HCT116 (cell line): Measurements from ENCODE around the gene KNDC1. TPM values are rescaled to one million over a fixed set of nuclear protein-coding genes. Genes with fewer than 3 reads are reported as not detected.

Source experiments
- ATAC-seq: fragments of 200-7000 bp; cut with Tn5 transposase; 2 replicates; pipeline ENCODE4 v1.9.1; 2020; ENCODE audit warnings: mild to moderate bottlenecking, moderate library complexity
- BruUV-seq: library from RNA; stranded (reverse); fragments of 400-500 nt; replicated peaks from 2 replicates; lab custom pipeline; 2021; lab: Mats Ljungman, UMichigan
- CTCF ChIA-PET: fragments of 300-600 bp; sonication (Branson Sonifier 250); formaldehyde crosslinking; loops from one replicate; lab custom pipeline; 2021; ENCODE audit warnings: antibody characterized with exemption; lab: Charles Lee
- POLR2A ChIA-PET: fragments of 300-600, 350-600 bp; sonication (Branson Sonifier 250); formaldehyde crosslinking; loops from one replicate; lab custom pipeline; 2021; ENCODE audit warnings: antibody characterized with exemption; lab: Charles Lee
- RAD21 ChIA-PET, 2 experiments: fragments of 300-600 bp; sonication (Branson Sonifier 250); formaldehyde crosslinking; loops; one replicate each; lab custom pipeline; 2023; ENCODE audit warnings: low total read pairs in 2 of 2; ENCODE audit not compliant: uncharacterized antibody in 2 of 2, unreplicated experiment in 2 of 2, low non-redundant PET in 1 of 2; lab: Charles Lee
- DNase-seq: peaks from one replicate; pipeline ENCODE4 v3.0.0-alpha.2; 2010; ENCODE audit warnings: low read depth, low spot score
- H2AFZ ChIP-seq: fragments of 200-600 bp; shearing (Covaris generic), sonication (generic); 2 replicates; pipeline ENCODE4 v1.6.1; 2017; ENCODE audit warnings: low read depth, mixed run types, mixed read lengths, antibody characterized with exemption, low read length; ENCODE audit not compliant: poor library complexity, severe bottlenecking
- H3K27ac ChIP-seq: 2 replicates; pipeline ENCODE4 v1.5.1; 2012; ENCODE audit warnings: low read depth, low read length
- H3K27me3 ChIP-seq: fragments of 200-600 bp; sonication (generic); 2 replicates; pipeline ENCODE4 v1.6.1; 2016; ENCODE audit warnings: mixed run types, low read length, mixed read lengths; ENCODE audit not compliant: insufficient read depth
- H3K36me3 ChIP-seq, 2 experiments: fragments of 200-500 bp in 1 of 2; fragments of 200-600 bp in 1 of 2; sonication (Bioruptor generic) in 1 of 2; sonication (generic) in 1 of 2; 2 replicates each; pipeline versions ENCODE4 v1.5.1 to v1.6.1; 2014 to 2016; ENCODE audit warnings: low read length in 2 of 2, inconsistent platforms in 1 of 2, mixed read lengths in 1 of 2, mixed run types in 1 of 2; ENCODE audit not compliant: insufficient read depth in 2 of 2, control insufficient read depth in 1 of 2
- H3K4me1 ChIP-seq, 2 experiments: fragments of 200-600 bp in 1 of 2; sonication (generic) in 1 of 2; 2 replicates each; pipeline versions ENCODE4 v1.5.1 to v1.6.1; 2012 to 2017; ENCODE audit warnings: low read length in 2 of 2, inconsistent platforms in 1 of 2, mild to moderate bottlenecking in 1 of 2, mixed read lengths in 1 of 2, mixed run types in 1 of 2, moderate library complexity in 1 of 2; ENCODE audit not compliant: insufficient read depth in 2 of 2, control insufficient read depth in 1 of 2
- H3K4me2 ChIP-seq: fragments of 200-600 bp; sonication (generic); 2 replicates; pipeline ENCODE4 v1.6.1; 2017; ENCODE audit warnings: mixed run types, low read length, mixed read lengths
- H3K4me3 ChIP-seq, 2 experiments: fragments of 200-600 bp in 1 of 2; sonication (generic) in 1 of 2; replicated peaks in 1 of 2; 2 replicates each; pipeline ENCODE4 v1.5.1; 2011 to 2016; ENCODE audit warnings: low read length in 2 of 2, control low read depth in 1 of 2, low read depth in 1 of 2, mild to moderate bottlenecking in 1 of 2, mixed read lengths in 1 of 2, mixed run types in 1 of 2
- H3K79me2 ChIP-seq: fragments of 200-600 bp; sonication (generic); 2 replicates; pipeline ENCODE4 v1.6.1; 2017; ENCODE audit warnings: mild to moderate bottlenecking, mixed run types, low read length, moderate library complexity, mixed read lengths; ENCODE audit not compliant: insufficient read depth
- H3K9ac ChIP-seq: fragments of 200-600 bp; sonication (generic); 2 replicates; pipeline ENCODE4 v1.6.1; 2016; ENCODE audit warnings: low read length, mixed read lengths
- H3K9me2 ChIP-seq: fragments of 200-600 bp; sonication (generic), shearing (Covaris generic); 2 replicates; pipeline ENCODE4 v1.6.1; 2017; ENCODE audit warnings: mixed run types, mild to moderate bottlenecking, moderate library complexity; ENCODE audit not compliant: insufficient read depth
- H3K9me3 ChIP-seq, 2 experiments: fragments of 200-500 bp in 1 of 2; fragments of 200-600 bp in 1 of 2; sonication (Bioruptor generic) in 1 of 2; sonication (generic) in 1 of 2; 2 replicates each; pipeline ENCODE4 v1.6.1; 2014 to 2017; ENCODE audit warnings: low read length in 2 of 2, mixed read lengths in 2 of 2, inconsistent platforms in 1 of 2, low read depth in 1 of 2, mild to moderate bottlenecking in 1 of 2, mixed run types in 1 of 2, moderate library complexity in 1 of 2; ENCODE audit not compliant: control insufficient read depth in 1 of 2, insufficient read depth in 1 of 2
- H4K20me1 ChIP-seq: fragments of 200-600 bp; sonication (generic), shearing (Covaris generic); 2 replicates; pipeline ENCODE4 v1.6.1; 2017; ENCODE audit warnings: mixed run types, mild to moderate bottlenecking, moderate library complexity; ENCODE audit not compliant: insufficient read depth
- CBX3 ChIP-seq: IDR thresholded peaks from 2 replicates; pipeline ENCODE4 v1.6.1; 2012; ENCODE audit warnings: low read depth
- CEBPB ChIP-seq: IDR thresholded peaks from 2 replicates; pipeline ENCODE4 v1.6.1; 2012; ENCODE audit warnings: low read depth
- EGR1 ChIP-seq: IDR thresholded peaks from 2 replicates; pipeline ENCODE4 v1.6.1; 2012; ENCODE audit warnings: low read depth
- EZH2 ChIP-seq: fragments of 200-600 bp; sonication (generic); IDR thresholded peaks from 2 replicates; pipeline ENCODE4 v1.6.1; 2017; ENCODE audit warnings: antibody characterized with exemption, mixed run types
- EZH2phosphoT487 ChIP-seq: fragments of 200-600 bp; IDR thresholded peaks from 2 replicates; pipeline ENCODE4 v1.6.1; 2018; ENCODE audit warnings: antibody characterized with exemption, borderline replicate concordance
- FOSL1 ChIP-seq: IDR thresholded peaks from 2 replicates; pipeline ENCODE4 v1.6.1; 2012; ENCODE audit warnings: low read depth
- JUND ChIP-seq: IDR thresholded peaks from 2 replicates; pipeline ENCODE4 v1.6.1; 2012
- POLR2A ChIP-seq: IDR thresholded peaks from 2 replicates; pipeline ENCODE4 v1.7.0; 2011; ENCODE audit warnings: borderline replicate concordance; ENCODE audit not compliant: insufficient read depth, insufficient read length; ENCODE audit errors: extremely low read depth
- POLR2AphosphoS5 ChIP-seq: IDR thresholded peaks from 2 replicates; pipeline ENCODE4 v1.6.1; 2011; ENCODE audit warnings: mild to moderate bottlenecking, low read depth, low read length, moderate library complexity
- RAD21 ChIP-seq: IDR thresholded peaks from 2 replicates; pipeline ENCODE4 v1.6.1; 2012; ENCODE audit warnings: low read depth, mild to moderate bottlenecking
- SRF ChIP-seq: IDR thresholded peaks from 2 replicates; pipeline ENCODE4 v1.6.1; 2012; ENCODE audit warnings: low read depth
- YY1 ChIP-seq: IDR thresholded peaks from 2 replicates; pipeline ENCODE4 v1.6.1; 2011; ENCODE audit warnings: low read length, low read depth, moderate library complexity, mild to moderate bottlenecking; ENCODE audit not compliant: insufficient replicate concordance; ENCODE audit errors: extremely low read depth
- ZFX ChIP-seq: fragments of 450-650 bp; IDR thresholded peaks from 2 replicates; pipeline ENCODE4 v1.6.1; 2017
- ZNF274 ChIP-seq: fragments of 200-500 bp; sonication (Bioruptor generic); IDR thresholded peaks from 2 replicates; pipeline ENCODE4 v1.6.1; 2014; ENCODE audit warnings: mild to moderate bottlenecking, low read depth, low read length, inconsistent platforms
- intact Hi-C: fragments of 100-400 bp; cut with micrococcal nuclease; formaldehyde crosslinking; loops from 2 replicates; pipeline ENCODE4 v1.10.0; 2022
- total RNA-seq: library from RNA; stranded (reverse); gene quantifications from one replicate; pipeline ENCODE4 v1.2.1, GENCODE V29; 2021; ENCODE audit not compliant: unreplicated experiment
- TF ChIP-seq, protein P1 (sequence below), 3 experiments: fragments of 200-600 bp in 1 of 3; sonication (generic) in 1 of 3; IDR thresholded peaks in 2 of 3; conservative IDR thresholded peaks in 1 of 3; 2 replicates each; pipeline ENCODE4 v1.5.1; 2012 to 2017; ENCODE audit warnings: low read depth in 2 of 3, low read length in 2 of 3, antibody characterized with exemption in 1 of 3, borderline replicate concordance in 1 of 3, control low read depth in 1 of 3, mild to moderate bottlenecking in 1 of 3, mixed read lengths in 1 of 3, mixed run types in 1 of 3, moderate library complexity in 1 of 3; ENCODE audit not compliant: insufficient read depth in 1 of 3
- TF ChIP-seq, protein P2 (sequence below): IDR thresholded peaks from 2 replicates; pipeline ENCODE4 v1.6.1; 2012

The KNDC1 gene
- total RNA-seq, 1 experiment from 2014 or later = 3.6 TPM

DNA sequence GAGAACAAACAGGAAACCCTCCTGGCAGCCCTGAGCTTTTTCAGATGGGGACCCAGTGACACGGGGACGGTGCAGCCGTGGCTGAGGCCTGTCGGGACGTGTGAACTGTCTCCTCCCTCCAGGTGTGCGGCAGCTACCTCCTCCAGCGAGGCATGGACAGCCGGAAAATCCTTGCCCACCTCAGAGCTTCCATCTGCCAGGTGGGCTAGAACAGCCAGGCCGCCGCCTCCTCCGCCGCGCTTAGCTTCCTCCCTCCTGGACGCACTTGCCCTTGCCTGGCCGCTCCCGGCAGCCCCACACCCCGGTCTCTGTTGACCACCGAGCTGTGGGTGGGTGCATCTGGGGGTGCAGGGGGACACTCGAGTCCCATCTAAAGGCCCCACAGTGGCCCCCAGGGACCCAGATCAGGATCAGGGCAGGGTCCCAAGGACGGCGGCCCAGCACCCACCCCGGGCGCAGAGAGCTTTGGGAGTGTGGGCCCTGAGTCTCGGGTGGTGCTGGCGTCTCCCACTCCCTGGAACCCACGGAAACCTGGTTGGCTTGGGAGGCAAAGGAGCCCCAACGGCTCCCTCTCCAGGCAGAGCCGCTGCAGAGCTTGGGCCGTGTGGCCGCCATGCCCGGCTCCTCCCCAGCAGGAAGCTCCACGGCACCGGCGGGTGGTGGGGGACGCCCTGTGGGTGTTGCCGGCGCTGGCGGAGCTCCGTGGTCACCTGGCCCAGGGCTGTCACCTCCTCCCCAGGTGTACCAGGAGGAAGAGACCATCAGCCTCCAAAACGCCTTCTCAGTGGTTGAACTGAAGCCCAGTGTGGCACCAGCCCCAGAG, 37.1 kb downstream of the KNDC1 start:
- CTCF ChIA-PET = no interaction called here
- DNase-seq = no peak
- TF ChIP-seq, protein P1, sequence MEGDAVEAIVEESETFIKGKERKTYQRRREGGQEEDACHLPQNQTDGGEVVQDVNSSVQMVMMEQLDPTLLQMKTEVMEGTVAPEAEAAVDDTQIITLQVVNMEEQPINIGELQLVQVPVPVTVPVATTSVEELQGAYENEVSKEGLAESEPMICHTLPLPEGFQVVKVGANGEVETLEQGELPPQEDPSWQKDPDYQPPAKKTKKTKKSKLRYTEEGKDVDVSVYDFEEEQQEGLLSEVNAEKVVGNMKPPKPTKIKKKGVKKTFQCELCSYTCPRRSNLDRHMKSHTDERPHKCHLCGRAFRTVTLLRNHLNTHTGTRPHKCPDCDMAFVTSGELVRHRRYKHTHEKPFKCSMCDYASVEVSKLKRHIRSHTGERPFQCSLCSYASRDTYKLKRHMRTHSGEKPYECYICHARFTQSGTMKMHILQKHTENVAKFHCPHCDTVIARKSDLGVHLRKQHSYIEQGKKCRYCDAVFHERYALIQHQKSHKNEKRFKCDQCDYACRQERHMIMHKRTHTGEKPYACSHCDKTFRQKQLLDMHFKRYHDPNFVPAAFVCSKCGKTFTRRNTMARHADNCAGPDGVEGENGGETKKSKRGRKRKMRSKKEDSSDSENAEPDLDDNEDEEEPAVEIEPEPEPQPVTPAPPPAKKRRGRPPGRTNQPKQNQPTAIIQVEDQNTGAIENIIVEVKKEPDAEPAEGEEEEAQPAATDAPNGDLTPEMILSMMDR (IDR thresholded peaks at IDR 0.05 in 2 of 3, conservative IDR thresholded peaks at IDR 0.05 in 1 of 3; ENCODE audit: borderline replicate concordance in 1 of 3, insufficient read depth in 1 of 3, low read depth in 2 of 3, low read length in 2 of 3) = 0 out of 6 replicates have a peak, but pooled peaks of 1 of the 3 experiments have one; percentile 2
- TF ChIP-seq RAD21 = 0 out of 2 replicates have a peak, but pooled peaks have one; percentile 15
- TF ChIP-seq SRF = no peak
- Histone ChIP-seq H3K4me2 (no peak overlapping the region), H3K9me2 (no peaks in the 10 kb centered on the region), H3K9ac (no peak overlapping the region), H3K36me3 (no peaks in the 10 kb centered on the region), H3K27me3 (no peaks in the 10 kb centered on the region), H3K9me3 (no peaks in the 10 kb centered on the region), H3K4me1 (no peaks in the 10 kb centered on the region), H3K79me2 (no peaks in the 10 kb centered on the region), H3K4me3 (no peak overlapping the region), H2AFZ (no peak overlapping the region), H3K27ac (no peak overlapping the region), H4K20me1 (no peaks in the 10 kb centered on the region)
- POLR2A ChIA-PET = no interaction called here
- ATAC-seq = peak; percentile 52; the same call in 1 of the 2 replicates
- intact Hi-C loops = no loop called here
- no TSS peak for BruUV-seq
- RAD21 ChIA-PET = no interaction called here

DNA sequence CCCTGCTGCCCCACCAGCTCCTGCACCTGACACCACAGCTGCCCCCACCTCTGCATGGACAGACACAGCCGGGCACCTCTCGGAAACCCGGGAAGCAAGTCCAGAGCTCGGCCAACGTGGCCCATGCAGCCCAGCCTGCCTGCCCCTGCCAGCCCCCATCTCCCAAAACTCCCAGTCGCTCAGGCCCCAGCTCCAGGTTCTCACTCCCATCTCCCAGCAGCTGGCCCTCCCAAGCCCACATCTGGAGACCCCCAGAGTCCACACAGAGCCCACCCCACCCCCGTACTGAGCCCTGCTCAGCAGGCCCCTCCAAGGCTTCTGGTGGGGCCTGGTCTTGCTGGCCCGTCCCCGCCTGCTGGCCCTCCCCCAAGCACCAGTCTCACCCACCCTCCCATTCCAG, 37.8 kb downstream of the KNDC1 start:
- H3K4me1 ChIP-seq = no peaks in the 10 kb centered on the region
- ATAC-seq (no peak), DNase-seq (no peak)
- H2AFZ ChIP-seq = no peak overlapping the region
- H3K9me3 ChIP-seq = no peaks in the 10 kb centered on the region
- intact Hi-C loops = no loop called here
- H3K9ac ChIP-seq = no peak overlapping the region
- H3K4me3 ChIP-seq = no peak overlapping the region
- H4K20me1 ChIP-seq = no peaks in the 10 kb centered on the region
- no TSS peak for BruUV-seq
- no peak overlapping the region for H3K27ac ChIP-seq
- TF ChIP-seq YY1 (no peak), POLR2A (no peak), ZNF274 (no peak), JUND (no peak), ZFX (no peak), FOSL1 (no peak), CBX3 (no peak), CEBPB (no peak), EGR1 (no peak), EZH2 (no peak), POLR2AphosphoS5 (no peak), RAD21 (no peak), EZH2phosphoT487 (no peak)
- TF ChIP-seq, protein P1 (IDR thresholded peaks at IDR 0.05 in 2 of 3, conservative IDR thresholded peaks at IDR 0.05 in 1 of 3; ENCODE audit: borderline replicate concordance in 1 of 3, insufficient read depth in 1 of 3, low read depth in 2 of 3, low read length in 2 of 3) = no peak
- TF ChIP-seq, protein P2, sequence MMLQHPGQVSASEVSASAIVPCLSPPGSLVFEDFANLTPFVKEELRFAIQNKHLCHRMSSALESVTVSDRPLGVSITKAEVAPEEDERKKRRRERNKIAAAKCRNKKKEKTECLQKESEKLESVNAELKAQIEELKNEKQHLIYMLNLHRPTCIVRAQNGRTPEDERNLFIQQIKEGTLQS = no peak
- ChIA-PET POLR2A (no interaction called here), RAD21 (no interaction called here), CTCF (no interaction called here)
- H3K27me3 ChIP-seq = no peaks in the 10 kb centered on the region
- H3K4me2 ChIP-seq = no peak overlapping the region
- H3K36me3 ChIP-seq = no peaks in the 10 kb centered on the region
- no peaks in the 10 kb centered on the region for H3K79me2 ChIP-seq
- no peaks in the 10 kb centered on the region for H3K9me2 ChIP-seq
